HUES6 (cell line): ENCODE measurements around the gene NFATC1.
"Not testable (repeated sequence)": the region's sequence is repeated elsewhere in the genome, so short reads cannot be mapped to it uniquely, and the experiment has no call there.

Source experiments
- H3K27ac ChIP-seq: 2 replicates; pipeline ENCODE4 v1.7.0; 2013; ENCODE audit warnings: low read depth, mild to moderate bottlenecking, low read length, inconsistent platforms
- H3K27me3 ChIP-seq: 2 replicates; pipeline ENCODE4 v1.6.1; 2013; ENCODE audit warnings: low read length; ENCODE audit not compliant: control insufficient read depth, insufficient read depth
- H3K36me3 ChIP-seq: 2 replicates; pipeline ENCODE4 v1.6.1; 2013; ENCODE audit warnings: low read length; ENCODE audit not compliant: control insufficient read depth, insufficient read depth
- H3K4me1 ChIP-seq: 2 replicates; pipeline ENCODE4 v1.6.1; 2013; ENCODE audit warnings: low read length; ENCODE audit not compliant: control insufficient read depth, insufficient read depth
- H3K4me3 ChIP-seq: 2 replicates; pipeline ENCODE4 v1.5.1; 2013; ENCODE audit warnings: low read depth, low read length
- H3K9ac ChIP-seq: one replicate; pipeline ENCODE4 v1.6.1; 2013; ENCODE audit warnings: mild to moderate bottlenecking, low read length
- H3K9me3 ChIP-seq: 2 replicates; pipeline ENCODE4 v1.6.1; 2013; ENCODE audit warnings: low read depth, low read length; ENCODE audit not compliant: control insufficient read depth, insufficient read depth

The NFATC1 gene

DNA sequence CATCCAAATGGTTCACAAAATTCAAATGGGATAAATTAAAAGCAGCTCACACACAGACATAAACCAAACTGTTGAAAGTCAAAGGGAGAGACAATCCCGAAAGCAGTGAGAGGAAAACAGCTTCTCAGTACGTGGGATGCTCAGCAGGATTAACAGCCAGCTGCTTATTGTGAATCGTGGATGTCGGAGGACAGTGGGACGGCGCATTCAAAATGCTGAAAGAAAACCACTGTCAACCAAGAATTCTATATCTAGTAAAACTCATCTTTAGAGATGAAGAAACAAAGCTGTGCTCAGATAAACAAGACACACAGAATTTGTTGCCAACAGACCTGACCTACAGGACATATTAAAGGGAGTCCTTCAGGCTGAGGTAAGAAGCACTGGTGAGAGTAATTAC is 102.9 kb downstream of the NFATC1 start:
- no peak overlapping the region for H3K27ac ChIP-seq
- no peaks in the 10 kb centered on the region for H3K4me1 ChIP-seq
- no peak overlapping the region for H3K9ac ChIP-seq
- H3K9me3 ChIP-seq, result peaks cover 23% of the 10 kb centered on the region
- no peaks in the 10 kb centered on the region for H3K27me3 ChIP-seq
- no peaks in the 10 kb centered on the region for H3K36me3 ChIP-seq
- H3K4me3 ChIP-seq, result no peak overlapping the region

- H3K4me1 ChIP-seq, result no peaks in the 10 kb centered on the region
- no peak overlapping the region for H3K9ac ChIP-seq
- H3K36me3 ChIP-seq, result no peaks in the 10 kb centered on the region
- no peaks in the 10 kb centered on the region for H3K27me3 ChIP-seq
- H3K9me3 ChIP-seq, result peaks cover 23% of the 10 kb centered on the region
- H3K27ac ChIP-seq, result no peak overlapping the region
- no peak overlapping the region for H3K4me3 ChIP-seq
Observed at GRCh38 chr18:79501006-79501405, 105.3 kb downstream of the NFATC1 start.

DNA sequence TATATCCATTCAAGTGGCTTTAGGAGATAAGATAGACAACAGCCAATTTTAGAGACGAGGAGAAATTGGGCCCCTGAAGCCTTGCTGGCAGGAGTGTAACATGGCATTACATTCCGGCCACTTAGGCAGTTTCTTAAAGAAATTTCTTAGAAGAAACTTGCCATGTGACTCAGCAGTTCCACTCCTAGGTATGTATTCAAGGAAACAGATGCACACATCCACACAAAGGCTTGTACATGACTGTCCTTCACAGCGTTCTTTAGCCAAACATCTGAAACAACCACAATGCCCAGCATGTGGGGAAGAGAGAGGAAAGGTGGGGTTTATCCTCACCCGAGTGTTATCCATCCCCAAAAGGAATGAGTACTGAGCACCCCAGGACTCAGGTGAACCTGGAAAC is 107.1 kb downstream of the NFATC1 start:
- H3K36me3 ChIP-seq, result no peaks in the 10 kb centered on the region
- H3K9me3 ChIP-seq, result peaks cover 21% of the 10 kb centered on the region
- H3K27ac ChIP-seq, result no peak overlapping the region
- H3K4me1 ChIP-seq, result peaks cover 14% of the 10 kb centered on the region
- H3K9ac ChIP-seq, result no peak overlapping the region
- peaks cover 5% of the 10 kb centered on the region; the same call in 1 of the 2 replicates for H3K27me3 ChIP-seq
- no peak overlapping the region for H3K4me3 ChIP-seq

GRCh38 chr18:79503406-79503805 is 107.7 kb downstream of the NFATC1 start:
- no peak overlapping the region for H3K9ac ChIP-seq
- no peak overlapping the region for H3K4me3 ChIP-seq
- H3K9me3 ChIP-seq, result peaks cover 20% of the 10 kb centered on the region
- peaks cover 6% of the 10 kb centered on the region; the same call in 1 of the 2 replicates for H3K27me3 ChIP-seq
- H3K27ac ChIP-seq, result no peak overlapping the region
- H3K4me1 ChIP-seq, result peaks cover 17% of the 10 kb centered on the region
- no peaks in the 10 kb centered on the region for H3K36me3 ChIP-seq

DNA sequence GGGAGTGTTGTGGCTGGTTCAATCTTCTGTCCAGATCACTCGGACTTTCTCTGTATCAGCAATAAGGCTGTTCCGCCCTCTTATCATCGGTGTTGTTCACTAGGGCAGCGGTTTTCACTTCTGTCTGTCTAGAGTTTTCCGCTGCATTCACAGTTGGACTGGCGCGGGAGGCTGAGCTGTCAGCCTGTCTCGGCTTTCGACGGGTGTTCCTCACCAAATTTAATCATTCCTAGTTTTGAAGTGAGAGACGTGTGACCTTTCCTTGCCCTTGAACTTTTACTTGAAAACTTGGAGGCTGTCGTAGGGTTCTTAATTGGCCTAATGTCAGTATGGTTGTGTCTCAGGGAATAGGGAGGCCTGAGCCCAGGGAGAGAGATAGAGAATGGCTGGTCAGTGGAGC is 108.3 kb downstream of the NFATC1 start:
- H3K9me3 ChIP-seq, result peaks cover 13% of the 10 kb centered on the region
- H3K36me3 ChIP-seq, result no peaks in the 10 kb centered on the region
- peaks cover 9% of the 10 kb centered on the region; the same call in 1 of the 2 replicates for H3K27me3 ChIP-seq
- H3K4me1 ChIP-seq, result peaks cover 17% of the 10 kb centered on the region
- no peak overlapping the region for H3K9ac ChIP-seq
- H3K27ac ChIP-seq, result no peak overlapping the region
- no peak overlapping the region for H3K4me3 ChIP-seq

- not testable (repeated sequence) for H3K4me3 ChIP-seq, H3K9ac ChIP-seq, H3K9me3 ChIP-seq, H3K27ac ChIP-seq, H3K36me3 ChIP-seq, H3K27me3 ChIP-seq
- H3K4me1 ChIP-seq, result peaks cover 17% of the 10 kb centered on the region
Observed at GRCh38 chr18:79504495-79504894, 108.8 kb downstream of the NFATC1 start.

DNA sequence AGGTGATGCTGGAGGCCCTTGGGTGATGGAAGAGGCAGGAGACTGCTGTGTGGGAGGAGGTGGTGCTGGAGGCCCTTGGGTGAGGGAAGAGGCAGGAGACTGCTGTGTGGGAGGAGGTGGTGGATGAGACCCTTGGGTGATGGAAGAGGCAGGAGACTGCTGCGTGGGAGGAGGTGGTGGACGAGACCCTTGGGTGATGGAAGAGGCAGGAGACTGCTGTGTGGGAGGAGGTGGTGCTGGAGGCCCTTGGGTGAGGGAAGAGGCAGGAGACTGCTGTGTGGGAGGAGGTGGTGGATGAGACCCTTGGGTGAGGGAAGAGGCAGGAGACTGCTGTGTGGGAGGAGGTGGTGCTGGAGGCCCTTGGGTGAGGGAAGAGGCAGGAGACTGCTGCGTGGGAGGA is 109.7 kb downstream of the NFATC1 start:
- not testable (repeated sequence) for H3K4me3 ChIP-seq, H3K9me3 ChIP-seq, H3K27ac ChIP-seq, H3K27me3 ChIP-seq, H3K9ac ChIP-seq, H3K36me3 ChIP-seq
- peaks cover 17% of the 10 kb centered on the region for H3K4me1 ChIP-seq

DNA sequence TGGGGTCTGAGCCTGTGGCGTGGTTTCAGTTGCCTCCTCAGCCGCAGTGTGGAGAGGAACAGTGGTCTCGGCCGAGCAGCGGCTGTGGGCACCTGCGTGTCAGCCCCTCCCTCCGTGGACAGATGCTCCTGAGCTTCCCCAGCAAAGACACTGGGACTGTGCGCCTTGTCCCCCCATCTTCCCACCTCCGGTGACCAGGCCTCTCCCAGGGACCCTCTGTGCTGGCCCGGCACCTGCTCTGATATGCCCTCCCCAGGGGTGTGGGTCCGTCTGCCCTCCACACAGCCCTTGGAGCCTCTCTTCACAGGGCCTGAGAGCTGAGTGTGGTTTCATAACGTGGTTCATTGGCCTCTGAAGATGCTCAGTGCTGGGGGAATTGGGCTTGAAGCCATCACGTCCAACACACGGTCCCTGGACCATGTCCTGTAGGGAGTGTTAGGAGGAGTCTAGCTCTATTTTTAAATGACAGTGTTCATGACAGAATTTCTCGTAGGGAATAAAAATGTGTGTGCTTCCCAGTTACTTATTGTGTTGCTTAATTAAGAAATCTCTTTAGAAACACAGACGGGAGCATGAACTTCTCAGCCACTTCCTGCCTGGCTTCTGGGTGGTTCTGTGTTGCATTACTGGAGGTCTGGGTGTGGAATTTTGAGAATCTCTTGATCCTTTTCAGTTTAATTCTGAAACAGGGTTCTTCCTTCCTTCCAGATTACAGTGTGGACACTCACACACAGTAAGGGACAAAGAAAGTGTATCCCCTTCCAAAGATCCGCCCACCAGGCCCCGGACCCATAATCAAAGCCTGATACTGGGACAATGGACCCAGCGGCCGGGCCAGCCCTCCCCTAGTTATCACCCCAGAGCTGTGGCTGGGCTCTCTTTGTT is 110.7 kb downstream of the NFATC1 start:
- peaks cover 9% of the 10 kb centered on the region; the same call in 1 of the 2 replicates for H3K27me3 ChIP-seq
- no peaks in the 10 kb centered on the region for H3K9me3 ChIP-seq
- no peak overlapping the region for H3K4me3 ChIP-seq
- peak overlapping the region; percentile 59 for H3K9ac ChIP-seq
- peaks cover 17% of the 10 kb centered on the region for H3K4me1 ChIP-seq
- no peaks in the 10 kb centered on the region for H3K36me3 ChIP-seq
- peak overlapping the region; percentile 58; the same call in 1 of the 2 replicates for H3K27ac ChIP-seq

GRCh38 chr18:79507076-79507545 is 111.4 kb downstream of the NFATC1 start:
- Histone ChIP-seq H3K9ac (peak overlapping the region; percentile 59), H3K27me3 (peaks cover 9% of the 10 kb centered on the region; the same call in 1 of the 2 replicates), H3K36me3 (no peaks in the 10 kb centered on the region), H3K4me3 (no peak overlapping the region), H3K4me1 (peaks cover 17% of the 10 kb centered on the region), H3K9me3 (no peaks in the 10 kb centered on the region), H3K27ac (peak overlapping the region; percentile 58; the same call in 1 of the 2 replicates)

DNA sequence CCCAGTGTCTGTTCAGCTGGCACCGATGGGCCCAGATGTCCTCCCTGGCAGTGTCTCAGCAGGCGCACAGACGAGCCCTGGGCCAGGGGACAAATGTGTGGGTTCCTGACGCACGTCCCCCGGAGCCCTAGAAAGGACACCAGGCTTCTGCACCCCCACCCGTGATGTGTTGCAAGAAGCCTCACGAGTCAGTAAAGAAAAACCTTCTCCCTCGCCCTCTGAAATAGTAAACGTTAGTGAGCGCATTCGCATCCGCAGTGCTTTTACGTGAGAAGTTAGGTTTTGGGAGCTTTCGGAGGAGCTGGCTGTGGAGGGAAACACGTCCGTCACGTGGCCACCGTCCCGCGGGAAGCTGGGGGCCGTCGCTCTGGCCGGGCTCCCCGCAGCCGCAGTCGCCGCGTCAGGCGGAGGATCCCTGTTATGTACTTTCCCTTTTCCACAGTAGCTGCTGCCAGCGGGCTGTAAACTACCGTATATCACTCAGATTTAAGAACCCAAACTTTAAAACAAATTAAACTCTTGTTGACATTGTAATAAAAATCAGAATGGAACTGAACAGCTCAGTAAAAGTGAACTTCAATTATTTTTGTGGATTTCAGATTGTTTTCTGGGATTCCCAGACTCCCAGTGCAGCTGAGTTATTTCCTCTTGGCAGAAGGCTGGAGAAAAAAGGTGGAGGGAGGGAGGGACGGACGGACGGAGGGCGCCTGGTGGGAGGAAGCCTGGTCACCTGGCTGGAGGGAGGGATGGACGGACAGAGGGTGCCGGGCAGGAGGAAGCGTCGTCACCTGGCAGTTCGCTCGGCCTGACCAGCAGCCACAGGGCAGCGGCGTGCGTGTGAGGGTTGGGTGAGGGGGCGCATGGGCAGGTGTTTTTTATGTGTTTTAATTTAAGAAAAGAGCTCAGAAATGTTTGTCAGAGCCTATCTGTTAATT is 112.1 kb downstream of the NFATC1 start:
- Histone ChIP-seq H3K27me3 (peaks cover 9% of the 10 kb centered on the region; the same call in 1 of the 2 replicates), H3K4me1 (peaks cover 17% of the 10 kb centered on the region), H3K9ac (peak overlapping the region; percentile 59), H3K4me3 (0 out of 2 replicates have a peak overlapping the region, but pooled peaks have one; percentile 9), H3K27ac (no peak overlapping the region; the same call in 1 of the 2 replicates), H3K9me3 (no peaks in the 10 kb centered on the region), H3K36me3 (no peaks in the 10 kb centered on the region)
